ENCODE results near the gene ASNS.

DNA sequence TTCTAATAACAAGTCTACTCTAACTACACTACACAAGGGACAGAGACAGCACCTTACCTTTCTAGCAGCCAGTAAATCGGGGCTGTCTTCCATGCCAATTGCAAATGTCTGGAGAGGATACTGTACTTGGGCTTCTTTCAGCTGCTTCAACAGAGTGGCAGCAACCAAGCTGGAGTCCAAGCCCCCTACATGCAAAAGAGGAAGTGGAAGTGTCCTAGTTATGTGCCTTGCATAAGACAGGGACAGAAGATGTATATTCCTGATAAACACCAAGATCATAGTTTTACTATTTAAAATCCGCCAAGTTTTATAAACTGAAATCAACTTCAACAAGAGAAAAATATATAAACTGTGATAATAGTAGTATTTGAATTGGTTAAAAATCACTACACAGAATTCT, 14.0 kb downstream of the ASNS start:
- no peak for TF ChIP-seq EZH2 (IDR thresholded peaks at IDR 0.05; ENCODE audit: low read depth)
- TF ChIP-seq, protein P1, sequence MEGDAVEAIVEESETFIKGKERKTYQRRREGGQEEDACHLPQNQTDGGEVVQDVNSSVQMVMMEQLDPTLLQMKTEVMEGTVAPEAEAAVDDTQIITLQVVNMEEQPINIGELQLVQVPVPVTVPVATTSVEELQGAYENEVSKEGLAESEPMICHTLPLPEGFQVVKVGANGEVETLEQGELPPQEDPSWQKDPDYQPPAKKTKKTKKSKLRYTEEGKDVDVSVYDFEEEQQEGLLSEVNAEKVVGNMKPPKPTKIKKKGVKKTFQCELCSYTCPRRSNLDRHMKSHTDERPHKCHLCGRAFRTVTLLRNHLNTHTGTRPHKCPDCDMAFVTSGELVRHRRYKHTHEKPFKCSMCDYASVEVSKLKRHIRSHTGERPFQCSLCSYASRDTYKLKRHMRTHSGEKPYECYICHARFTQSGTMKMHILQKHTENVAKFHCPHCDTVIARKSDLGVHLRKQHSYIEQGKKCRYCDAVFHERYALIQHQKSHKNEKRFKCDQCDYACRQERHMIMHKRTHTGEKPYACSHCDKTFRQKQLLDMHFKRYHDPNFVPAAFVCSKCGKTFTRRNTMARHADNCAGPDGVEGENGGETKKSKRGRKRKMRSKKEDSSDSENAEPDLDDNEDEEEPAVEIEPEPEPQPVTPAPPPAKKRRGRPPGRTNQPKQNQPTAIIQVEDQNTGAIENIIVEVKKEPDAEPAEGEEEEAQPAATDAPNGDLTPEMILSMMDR (conservative IDR thresholded peaks at IDR 0.05), result no peak

All from PC-9 (cell line).